GM19324 (cell line): ENCODE data around the gene GAB2.
A peak's percentile ranks its signal among the peaks of the same experiment; 100 is the strongest.
"Not testable (repeated sequence)": the region's sequence is repeated elsewhere in the genome, so short reads cannot be mapped to it uniquely, and the experiment has no call there.

ENCODE experiments used
- ATAC-seq: cut with Tn5 transposase; IDR thresholded peaks from one replicate; pipeline ENCODE4 v1.9.1; 2021; ENCODE audit warnings: mild to moderate bottlenecking, moderate library complexity; ENCODE audit not compliant: unreplicated experiment, low FRiP score

GAB2 gene

DNA sequence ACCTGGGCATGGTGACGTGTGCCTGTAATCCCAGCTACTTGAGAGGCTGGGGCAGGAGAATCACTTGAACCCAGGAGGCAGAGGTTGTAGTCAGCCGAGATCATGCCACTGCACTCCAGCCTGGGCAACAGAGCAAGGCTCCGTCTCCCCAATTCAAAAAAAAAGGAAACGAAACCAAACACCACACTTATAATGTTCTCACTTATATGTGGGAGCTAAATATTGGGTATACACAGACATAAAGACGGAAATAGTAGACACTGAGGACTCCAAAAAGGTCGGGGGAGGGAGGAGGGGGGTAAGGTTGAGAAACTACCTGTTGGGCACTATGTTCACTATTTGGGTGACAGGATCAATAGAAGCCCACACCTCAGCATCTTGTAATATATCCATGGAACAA, 94.3 kb downstream of the GAB2 start:
- no peak for ATAC-seq

DNA sequence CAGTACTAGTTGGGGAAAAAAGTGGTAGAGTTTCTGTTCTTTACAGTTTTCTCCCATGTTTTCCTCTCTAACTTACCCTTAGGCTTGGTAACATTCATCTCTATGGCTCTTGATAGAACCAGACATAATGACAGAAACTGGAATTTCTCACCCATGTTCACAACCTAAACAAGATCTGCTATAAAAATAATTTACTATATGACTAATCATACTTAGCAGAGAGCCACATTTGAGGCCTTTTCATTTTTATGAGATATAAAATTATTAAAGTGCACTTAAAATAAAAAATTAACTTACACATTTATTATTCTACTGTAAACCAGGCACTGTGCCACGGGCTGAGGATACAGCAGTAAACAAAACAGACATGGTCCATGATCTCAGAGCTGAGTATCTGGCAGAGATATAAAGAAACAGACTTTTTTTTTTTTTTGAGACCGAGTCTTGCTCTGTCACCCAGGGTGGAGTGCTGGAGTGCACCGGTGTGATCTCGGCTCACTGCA, 98.1 kb downstream of the GAB2 start:
- no peak for ATAC-seq

DNA sequence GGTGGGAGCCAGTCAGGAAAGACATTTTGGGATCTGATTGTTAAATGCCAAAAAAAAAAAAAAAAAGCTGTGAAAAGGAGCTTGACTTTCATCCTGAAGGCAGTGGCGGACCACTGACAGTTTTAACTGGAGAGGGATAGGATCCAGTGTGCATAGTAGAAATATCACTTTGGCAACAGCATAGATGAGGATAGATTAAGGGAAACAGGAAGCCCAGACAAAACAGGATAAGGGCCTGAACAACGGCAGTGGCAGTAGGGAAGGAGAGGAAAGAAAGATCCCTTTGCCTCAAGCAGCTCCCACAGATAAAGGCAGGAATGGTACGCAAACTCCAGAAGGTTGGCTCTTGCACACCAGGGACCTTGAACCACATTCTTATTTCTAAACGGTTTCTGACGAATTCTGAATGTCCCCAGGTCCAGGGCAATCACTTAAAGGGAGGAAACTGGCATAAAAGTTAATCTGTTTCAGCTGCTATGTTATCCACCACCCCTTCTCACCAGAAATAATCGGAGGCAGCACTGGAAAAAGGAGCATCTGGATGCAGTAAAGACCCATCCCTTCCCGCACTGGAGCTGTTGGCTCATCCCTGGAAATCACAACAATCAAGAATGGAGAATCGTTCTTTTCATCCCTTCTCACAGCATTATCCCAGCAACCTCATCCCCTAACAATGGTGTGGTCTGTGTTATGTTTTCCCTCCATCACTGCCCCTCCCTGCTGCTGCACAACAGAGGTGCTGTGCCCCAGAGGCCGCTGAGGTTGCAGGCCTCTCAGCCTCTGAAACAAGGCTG, 99.1 kb downstream of the GAB2 start:
- no peak for ATAC-seq

DNA sequence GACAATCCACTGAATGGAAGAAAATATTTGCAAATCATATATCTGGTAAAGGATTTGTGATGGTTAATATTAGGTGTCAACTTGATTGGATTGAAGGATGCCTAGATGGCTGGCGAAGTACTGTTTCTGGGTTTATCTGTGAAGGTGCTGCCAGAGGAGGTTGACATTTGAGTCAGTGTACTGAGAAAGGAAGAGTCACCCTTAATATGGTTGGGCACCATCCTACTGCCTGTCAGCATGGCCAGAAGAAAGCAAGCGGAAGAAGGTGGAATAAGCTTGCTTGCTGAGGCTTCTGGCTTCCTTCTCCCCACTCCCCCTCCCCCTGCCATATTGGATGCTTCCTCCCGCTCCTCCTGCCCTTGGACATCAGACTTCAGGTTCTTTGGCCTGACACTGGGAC, 101.9 kb downstream of the GAB2 start:
- ATAC-seq, result no peak

DNA sequence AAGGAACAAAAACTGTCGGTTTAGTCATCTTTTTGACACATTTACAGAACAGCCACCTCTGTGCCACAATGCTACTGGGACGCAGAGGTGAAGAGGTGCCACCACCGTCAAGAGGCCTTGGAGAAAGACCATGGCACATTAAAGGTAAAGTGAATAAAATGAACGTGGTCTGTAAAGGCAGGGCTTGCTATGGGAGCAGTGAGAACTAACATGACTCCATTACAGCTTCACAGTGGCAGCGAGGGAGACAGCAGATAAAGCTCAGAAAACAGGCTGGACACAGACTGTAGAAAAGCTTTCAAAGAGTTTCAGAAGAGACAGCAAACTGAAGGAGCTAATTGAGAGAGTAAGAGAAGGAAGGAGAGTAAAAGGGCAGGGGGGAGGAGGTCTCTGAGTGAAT, 102.9 kb downstream of the GAB2 start:
- ATAC-seq, result no peak

DNA sequence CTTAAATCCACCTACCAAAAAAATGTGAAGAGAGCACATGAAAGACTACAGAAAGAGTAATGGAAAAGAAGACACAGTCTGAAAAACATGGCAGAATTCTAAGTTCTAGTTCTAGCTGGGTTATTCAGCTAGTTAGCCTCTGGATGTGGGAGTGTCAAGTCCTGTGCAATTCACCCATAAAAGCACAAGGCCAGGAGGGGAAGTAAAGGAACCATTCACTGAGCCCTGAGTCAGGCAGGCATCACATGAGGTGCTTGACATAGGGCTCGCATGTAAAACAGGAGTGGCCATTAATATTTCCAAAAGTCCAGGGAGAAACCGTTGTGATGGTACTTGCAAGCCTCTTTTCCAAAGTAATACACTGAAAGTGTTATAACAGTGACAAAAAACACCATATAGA, 103.7 kb downstream of the GAB2 start:
- no peak for ATAC-seq

DNA sequence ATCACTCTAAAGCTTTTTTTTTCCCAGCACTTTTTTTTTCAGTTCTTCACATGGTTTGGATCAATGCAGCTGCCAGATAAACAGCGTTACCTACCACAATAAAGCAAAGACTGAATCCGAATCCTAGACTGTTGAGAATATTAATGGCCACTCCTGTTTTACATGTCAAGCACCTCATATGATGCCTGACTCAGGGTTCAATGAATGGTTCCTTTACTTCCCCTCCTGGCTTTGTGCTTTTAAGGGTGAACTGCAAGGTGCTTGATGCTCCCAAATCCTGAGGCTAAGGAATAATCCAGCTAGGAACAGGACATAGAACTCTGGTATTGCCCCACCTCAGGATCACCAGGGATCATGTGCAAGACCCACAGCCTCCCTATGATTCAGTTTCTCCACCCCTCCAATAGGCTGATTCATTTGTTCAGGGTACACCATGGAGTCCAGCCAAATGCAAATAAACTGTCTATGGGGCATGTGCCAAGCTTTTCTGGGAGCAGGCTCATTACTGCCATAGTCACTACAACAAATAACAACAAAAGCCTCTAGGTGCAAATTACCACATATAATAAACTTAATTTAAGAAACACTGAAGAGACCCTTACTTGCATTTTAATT, 104.3 kb downstream of the GAB2 start:
- no peak for ATAC-seq

DNA sequence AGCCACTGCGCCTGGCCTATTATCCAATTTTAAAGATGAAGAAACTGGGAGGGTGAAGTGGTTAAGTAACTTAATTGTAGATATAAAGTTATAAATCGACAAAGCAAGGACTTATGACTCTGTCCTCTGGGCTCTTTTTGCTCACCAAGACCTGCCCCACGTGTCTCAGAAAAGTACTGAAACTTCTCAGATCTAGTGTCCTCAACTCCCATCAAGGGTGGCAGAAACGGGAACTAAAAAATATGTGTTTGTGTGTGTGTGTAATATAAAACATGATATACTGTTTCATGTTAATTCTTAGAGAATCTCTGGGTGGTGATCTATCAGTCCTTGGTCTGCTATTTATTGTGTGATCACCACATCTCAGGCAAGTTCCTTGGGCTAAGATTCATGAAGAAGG, 104.9 kb downstream of the GAB2 start:
- ATAC-seq, result no peak

DNA sequence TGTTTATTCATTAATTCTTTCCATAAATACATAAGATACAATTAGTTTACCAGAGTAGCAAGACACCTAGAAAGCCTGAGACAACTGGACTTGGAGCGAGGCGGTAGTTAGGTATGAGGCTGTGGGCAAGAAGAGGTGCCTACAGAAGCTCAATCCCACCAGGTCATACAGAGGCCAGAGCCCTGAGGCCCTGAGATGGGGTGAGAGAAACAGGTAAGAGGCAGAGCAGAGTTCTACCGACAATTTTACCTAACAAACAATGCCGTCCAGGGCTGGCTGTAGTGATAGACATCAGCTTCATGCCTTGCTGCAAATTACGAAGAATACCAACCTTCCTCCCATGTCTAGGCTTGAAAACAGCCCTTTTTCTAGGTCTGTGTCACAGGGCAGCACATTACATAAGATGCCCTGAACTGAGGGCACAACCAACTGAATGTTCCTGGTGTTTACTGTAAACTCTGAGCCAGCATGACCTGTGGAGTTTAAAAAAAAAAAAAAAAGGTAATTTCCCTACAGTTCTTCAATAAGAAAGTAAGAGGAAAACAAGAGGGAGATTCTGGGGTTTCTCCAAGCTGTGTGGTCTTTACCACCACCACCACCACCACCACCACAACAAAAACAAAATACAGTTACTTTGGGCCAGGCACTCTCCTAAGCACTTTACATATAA, 105.8 kb downstream of the GAB2 start:
- no peak for ATAC-seq

DNA sequence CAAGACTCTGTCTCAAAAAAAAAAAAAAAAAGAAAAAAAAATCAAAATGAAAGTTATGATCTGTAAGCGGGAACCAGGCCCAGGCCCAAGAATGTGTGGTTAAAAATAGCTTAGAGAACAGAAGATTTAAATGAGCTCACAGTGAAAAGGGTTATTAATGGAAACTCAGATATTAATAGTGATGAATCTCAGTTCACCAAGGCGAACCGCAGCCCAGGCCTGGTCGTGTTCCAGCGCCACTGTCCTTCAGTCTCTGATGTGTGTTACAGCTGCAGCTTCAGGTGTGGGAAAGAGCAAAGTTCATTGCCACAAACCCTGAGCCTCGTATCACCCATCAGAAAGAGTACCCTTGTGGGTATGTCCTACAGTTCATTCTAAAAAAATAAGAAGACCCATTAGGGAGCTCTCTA, 107.1 kb downstream of the GAB2 start:
- ATAC-seq, result peak; percentile 86

DNA sequence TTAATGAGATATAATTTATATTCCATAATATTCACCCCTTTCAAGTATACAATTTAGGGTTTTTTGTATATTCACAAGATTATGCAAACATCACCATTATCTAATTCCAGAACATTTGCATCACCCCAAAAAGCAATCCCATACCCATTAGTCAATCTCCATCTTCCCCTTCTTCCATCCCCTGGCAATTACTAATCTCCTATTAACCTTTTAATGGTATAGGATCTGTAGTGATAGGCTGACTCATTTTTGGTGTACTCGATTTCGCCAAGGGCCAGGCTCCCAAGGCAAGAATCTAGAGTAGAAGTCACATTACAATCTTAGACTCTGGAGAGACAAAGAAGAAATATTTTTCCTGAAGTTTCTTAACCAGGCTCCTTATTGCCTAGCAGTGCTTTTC, 113.4 kb downstream of the GAB2 start:
- no peak for ATAC-seq

DNA sequence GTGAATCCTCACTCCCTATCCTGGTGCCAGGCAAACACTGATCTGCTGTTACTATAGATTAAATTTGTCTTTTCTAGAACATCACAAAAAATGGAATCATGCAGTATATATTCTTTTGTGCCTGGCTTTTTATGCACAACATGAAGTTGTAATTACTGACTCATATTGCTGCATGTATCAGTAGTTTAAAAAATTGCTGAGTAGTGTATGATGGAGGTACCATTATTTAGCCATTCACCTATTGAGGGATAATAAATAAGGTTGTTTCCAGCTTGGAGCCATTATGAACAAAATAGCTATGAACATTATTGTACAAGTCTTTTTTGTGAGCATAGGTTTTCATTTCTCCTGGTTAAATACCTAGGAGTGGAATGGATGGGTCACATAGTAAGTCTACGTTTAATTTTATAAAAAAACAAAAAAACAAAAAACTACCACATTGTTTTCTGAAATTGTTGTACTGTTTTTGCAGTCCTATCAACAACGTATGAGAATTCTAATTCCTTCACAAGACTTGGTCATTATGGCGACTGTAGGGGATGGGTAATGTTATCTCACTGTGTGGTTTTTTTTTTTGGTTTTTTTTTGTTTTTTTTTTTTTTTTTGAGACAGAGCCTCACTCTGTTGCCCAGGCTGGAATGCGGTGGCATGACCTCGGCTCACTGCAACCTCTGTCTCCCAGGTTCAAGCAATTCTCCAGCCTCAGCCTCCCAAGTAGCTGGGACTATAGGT, 117.3 kb downstream of the GAB2 start:
- no peak for ATAC-seq

DNA sequence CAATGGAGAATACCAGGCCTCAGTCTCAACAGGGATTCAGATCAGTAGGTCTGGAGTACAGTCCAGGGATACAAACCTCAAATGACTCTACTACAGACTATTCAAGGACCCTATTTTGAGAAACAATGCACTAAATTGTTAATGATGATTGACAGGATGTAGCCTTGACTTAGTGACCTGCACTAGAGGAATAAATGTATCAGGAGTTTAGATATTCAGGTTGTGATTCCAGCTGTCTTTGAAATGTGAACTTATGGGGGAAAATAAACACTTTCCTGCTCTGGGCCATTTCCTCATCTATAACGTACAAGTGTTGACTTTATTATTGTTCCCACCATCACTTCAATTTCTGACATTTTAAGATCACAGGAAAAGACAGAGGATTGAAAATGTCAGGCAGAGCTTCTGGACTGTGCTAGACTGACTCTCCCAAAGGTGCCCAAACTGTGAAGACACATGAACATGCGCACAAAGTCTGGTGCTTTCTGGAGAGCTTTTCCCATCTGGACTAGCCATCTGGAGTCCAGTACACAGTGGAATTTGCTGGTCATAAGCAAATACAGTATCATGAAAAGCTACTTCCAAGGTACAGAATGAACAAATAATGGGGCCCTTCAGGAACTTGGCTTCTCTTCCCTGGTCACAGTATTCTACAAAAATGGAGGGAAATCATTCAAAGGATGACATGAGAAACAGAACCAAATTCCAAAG, 118.5 kb downstream of the GAB2 start:
- ATAC-seq, result no peak

DNA sequence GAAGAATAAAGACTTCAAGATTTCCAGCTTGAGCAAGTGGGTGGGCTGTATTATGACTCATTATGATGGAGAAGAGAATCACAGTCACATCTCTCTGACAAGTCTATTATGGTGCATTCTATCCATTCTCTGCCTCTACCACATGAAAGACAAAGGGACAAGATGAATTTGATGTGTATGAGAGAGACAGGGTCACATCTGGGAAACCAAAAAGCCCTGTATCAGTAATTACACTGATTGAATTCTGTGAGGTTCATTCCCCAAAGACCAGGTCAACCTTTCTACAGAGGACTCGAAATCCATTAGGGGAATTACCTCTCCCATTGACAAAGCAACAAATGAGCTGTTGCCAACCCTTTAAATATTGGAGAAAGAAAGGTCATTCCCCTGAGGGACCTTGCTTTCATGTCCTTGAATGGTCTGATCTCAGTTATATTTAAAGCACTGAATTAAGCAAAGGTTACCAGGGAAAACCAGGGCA, 119.3 kb downstream of the GAB2 start:
- no peak for ATAC-seq

DNA sequence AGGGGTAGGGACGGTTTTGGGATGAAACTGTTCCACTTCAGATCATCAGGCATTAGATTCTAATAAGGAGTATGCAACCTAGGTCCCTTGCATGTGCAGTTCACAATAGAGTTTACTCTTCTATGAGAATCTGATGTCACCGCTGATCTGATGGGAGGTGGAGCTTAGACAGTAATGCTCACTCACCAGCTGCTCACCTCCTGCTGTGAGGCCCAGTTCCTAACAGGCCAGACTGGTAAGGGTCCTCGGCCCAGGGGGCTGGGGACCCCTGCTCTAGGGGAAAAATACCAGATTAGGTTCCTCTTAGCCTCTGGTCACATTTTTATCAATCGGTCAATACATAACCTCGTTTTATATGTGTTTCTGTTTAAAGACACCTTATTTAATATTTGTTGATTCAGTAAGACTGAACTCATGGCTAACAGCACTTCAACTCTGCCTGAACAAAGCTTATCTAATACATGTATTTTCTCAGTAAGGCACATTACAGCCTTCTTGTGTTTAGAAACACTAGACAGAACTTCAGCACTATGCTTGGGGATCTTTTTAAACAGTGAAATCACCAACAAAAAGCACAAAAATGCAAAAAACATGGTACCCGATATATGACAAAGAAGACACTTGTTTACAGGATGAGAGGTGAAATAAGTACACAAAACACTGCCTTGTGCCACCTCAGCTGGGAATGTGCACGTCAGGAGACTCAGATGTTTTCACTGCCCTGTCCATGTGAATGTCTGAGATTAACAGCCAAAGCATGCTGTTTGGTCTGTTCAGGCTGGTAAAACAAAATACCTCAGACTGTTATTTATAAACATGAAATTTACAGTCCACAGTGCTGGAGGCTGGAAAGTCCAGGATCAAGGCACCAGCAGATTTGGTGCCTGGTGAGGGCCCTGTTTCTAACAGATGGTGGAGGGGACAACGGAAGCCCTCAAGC, 121.4 kb downstream of the GAB2 start:
- no peak for ATAC-seq

DNA sequence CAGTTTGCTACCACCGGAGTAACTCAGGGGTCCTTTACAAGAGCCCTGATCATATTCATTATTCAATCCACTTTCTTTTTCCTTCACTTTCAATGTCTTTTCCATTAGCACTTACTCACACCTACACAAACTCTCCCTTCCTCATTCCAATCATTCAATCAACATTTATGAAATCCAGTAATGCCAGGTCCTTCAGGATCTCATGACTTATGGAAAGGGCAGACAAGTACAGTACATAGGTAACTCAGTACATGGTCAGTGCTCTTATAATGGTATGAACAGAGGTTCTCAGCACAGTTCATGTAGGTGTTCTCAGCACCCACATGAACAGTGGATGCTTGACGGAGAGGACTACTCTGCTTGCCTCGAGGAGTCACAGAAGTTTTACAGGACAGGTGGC, 122.3 kb downstream of the GAB2 start:
- no peak for ATAC-seq

DNA sequence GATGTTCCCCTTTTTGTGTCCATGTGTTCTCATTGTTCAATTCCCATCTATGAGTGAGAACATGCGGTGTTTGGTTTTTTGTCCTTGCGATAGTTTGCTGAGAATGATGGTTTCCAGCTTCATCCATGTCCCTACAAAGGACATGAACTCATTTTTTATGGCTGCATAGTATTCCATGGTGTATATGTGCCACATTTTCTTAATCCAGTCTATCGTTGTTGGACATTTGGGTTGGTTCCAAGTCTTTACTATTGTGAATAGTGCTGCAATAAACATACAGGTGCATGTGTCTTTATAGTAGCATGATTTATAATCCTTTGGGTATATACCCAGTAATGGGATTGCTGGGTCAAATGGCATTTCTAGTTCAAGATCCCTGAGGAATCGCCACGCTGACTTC, 123.5 kb downstream of the GAB2 start:
- not testable (repeated sequence) for ATAC-seq

DNA sequence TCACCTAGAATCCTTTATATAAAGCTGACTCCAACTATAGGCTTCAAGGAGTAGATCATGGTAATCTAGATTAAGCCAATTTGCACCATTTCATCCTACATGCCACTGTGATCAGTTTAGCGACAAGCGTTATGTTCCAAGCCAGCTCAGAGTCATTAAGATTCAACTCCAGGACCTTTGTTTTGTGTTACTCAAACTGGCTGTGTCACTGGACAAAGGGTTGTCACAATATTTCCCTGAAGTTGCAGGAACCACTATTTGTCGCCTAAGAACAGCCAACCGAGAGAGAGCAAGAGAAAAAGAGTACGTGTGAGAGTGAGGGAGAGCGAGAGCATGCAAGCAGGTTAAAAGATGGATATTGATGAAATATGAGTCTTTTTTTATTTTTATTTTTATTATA, 124.1 kb downstream of the GAB2 start:
- ATAC-seq, result no peak
